SK-N-SH (cell line): ENCODE measurements around the gene PHF12.

Experiments
- CTCF ChIP-seq: fragments of 200-600 bp; sonication (generic); IDR thresholded peaks from 2 replicates; pipeline ENCODE4 v1.6.1; 2017; ENCODE audit warnings: antibody characterized with exemption, mild to moderate bottlenecking, moderate library complexity
- FOXJ3 ChIP-seq: sonication (generic); formaldehyde crosslinking; IDR thresholded peaks from 2 replicates; pipeline ENCODE4 v1.5.1; 2020; ENCODE audit warnings: mild to moderate bottlenecking, missing genetic modification reagents
- FOXM1 ChIP-seq: IDR thresholded peaks from 2 replicates; pipeline ENCODE4 v1.4.0; 2012; ENCODE audit warnings: low read depth, mild to moderate bottlenecking
- IRF3 ChIP-seq: fragments of 150-350 bp; IDR thresholded peaks from 2 replicates; pipeline ENCODE4 v1.6.1; 2016; ENCODE audit warnings: mild to moderate bottlenecking, low read depth, low read length
- POLR2AphosphoS5 ChIP-seq: IDR thresholded peaks from 2 replicates; pipeline ENCODE4 v1.6.1; 2012; ENCODE audit warnings: low read depth, low read length
- REST ChIP-seq: IDR thresholded peaks from 2 replicates; pipeline ENCODE4 v1.6.1; 2012; ENCODE audit warnings: mild to moderate bottlenecking, low read depth, low read length, moderate library complexity
- SMC3 ChIP-seq: IDR thresholded peaks from 2 replicates; pipeline ENCODE4 v1.6.1; 2012; ENCODE audit warnings: low read depth, low read length, improper control_type of control experiment

- TF ChIP-seq CTCF: no peak
- TF ChIP-seq POLR2AphosphoS5: no peak
- TF ChIP-seq FOXJ3 (CRISPR knock-in tag): no peak
- no peak for TF ChIP-seq FOXM1
- no peak for TF ChIP-seq SMC3
- no peak for TF ChIP-seq IRF3
- no peak for TF ChIP-seq REST
Measured at GRCh38 chr17:28926366-28926765, 25.0 kb downstream of the PHF12 start.
